Inflammatory macrophage treated with lipopolysaccharide for 1 hour (primary cell): Measurements from ENCODE around the gene PECR.

Experiments
- DNase-seq, 2 donors: peaks; one replicate each; pipeline ENCODE4 v3.0.0-alpha.2; 2020 to 2022

The PECR gene

GRCh38 chr2:216081487-216082116 is at the start of gene PECR, which contains the start of gene TMEM169:
TSS of gene PECR (minus strand) at chr2:216081809. CDS start at chr2:216081741, 68 bp downstream.
TSS of gene TMEM169 (plus strand) at chr2:216081919. CDS start at chr2:216095964, 14,045 bp downstream.
- peak; percentile 44 to 67 for DNase-seq

- DNase-seq, result no peak
These were observed 48.9 kb upstream of the PECR start for GRCh38 chr2:216130346-216130971.

GRCh38 chr2:216126943-216127342 is 45.3 kb upstream of the PECR start:
- no peak for DNase-seq

- DNase-seq, result no peak
These were observed 39.6 kb upstream of the PECR start for GRCh38 chr2:216121255-216121654.

GRCh38 chr2:216119986-216120385 is 38.4 kb upstream of the PECR start:
- DNase-seq, result no peak

- DNase-seq, result no peak
These were observed 37.5 kb upstream of the PECR start for GRCh38 chr2:216119146-216119545.

- no peak for DNase-seq
These were observed 36.9 kb upstream of the PECR start for GRCh38 chr2:216118474-216118873.

GRCh38 chr2:216117561-216118340 is 36.1 kb upstream of the PECR start:
- no peak for DNase-seq

GRCh38 chr2:216116418-216116817 is 34.8 kb upstream of the PECR start:
- DNase-seq, result no peak

- DNase-seq, result peak; percentile 98 to 100
These were observed 33.3 kb upstream of the PECR start for GRCh38 chr2:216114714-216115531.

- no peak for DNase-seq
These were observed 32.7 kb upstream of the PECR start for GRCh38 chr2:216114382-216114713.

- DNase-seq, result no peak
These were observed 32.0 kb upstream of the PECR start for GRCh38 chr2:216113572-216113971.

GRCh38 chr2:216112926-216113325 is 31.3 kb upstream of the PECR start:
- DNase-seq, result no peak

GRCh38 chr2:216111122-216111521 is 29.5 kb upstream of the PECR start:
- no peak for DNase-seq

- no peak for DNase-seq
These were observed 29.0 kb upstream of the PECR start for GRCh38 chr2:216110620-216111019.

GRCh38 chr2:216109962-216110614 is 28.5 kb upstream of the PECR start:
- peak; percentile 44 to 52 for DNase-seq

- peak; percentile 96 to 99 for DNase-seq
These were observed 27.6 kb upstream of the PECR start, which contains the start of gene XRCC5 for GRCh38 chr2:216108967-216109921. TSS of gene XRCC5 (plus strand) at chr2:216109348. CDS start at chr2:216109437, 89 bp downstream.

GRCh38 chr2:216108310-216108966 is 26.8 kb upstream of the PECR start:
- DNase-seq, result peak in 1 of 2 donors; percentile 3

GRCh38 chr2:216107760-216108159 is 26.2 kb upstream of the PECR start:
- no peak for DNase-seq

- no peak for DNase-seq
These were observed 25.7 kb upstream of the PECR start for GRCh38 chr2:216107320-216107719.

- no peak for DNase-seq
These were observed 23.1 kb upstream of the PECR start for GRCh38 chr2:216104691-216105090.
